CD14-positive monocyte (primary cell): Measurements from ENCODE around the gene MTA1. TPM values are rescaled to one million over a fixed set of nuclear protein-coding genes. Genes with fewer than 3 reads are reported as not detected.

Experiments used
- DNase-seq, 3 donors: peaks; one replicate each; pipeline ENCODE4 v3.0.0-alpha.2; 2011 to 2022
- H2AFZ ChIP-seq: 2 replicates; pipeline ENCODE4 v1.6.0; 2012; ENCODE audit warnings: mild to moderate bottlenecking, low read depth, low read length, inconsistent platforms; ENCODE audit not compliant: insufficient read depth, poor library complexity, severe bottlenecking
- H3K27ac ChIP-seq, 2 donors: 1 replicate in 1 of 2; 2 replicates in 1 of 2; pipeline ENCODE4 v1.5.1; 2012 to 2013; ENCODE audit warnings: low read length in 2 of 2, control low read depth in 1 of 2, inconsistent platforms in 1 of 2, low read depth in 1 of 2, mild to moderate bottlenecking in 1 of 2
- H3K27me3 ChIP-seq, 2 donors: one replicate each; pipeline versions ENCODE4 v1.6.0 to v1.6.1; 2011 to 2013; ENCODE audit warnings: low read length in 2 of 2; ENCODE audit not compliant: control insufficient read depth in 2 of 2, insufficient read depth in 2 of 2
- H3K36me3 ChIP-seq, 2 donors: replicated peaks in 1 of 2; 1 replicate in 1 of 2; 2 replicates in 1 of 2; pipeline versions ENCODE4 v1.5.1 to v1.6.1; 2012 to 2013; ENCODE audit warnings: low read length in 2 of 2, control low read depth in 1 of 2, inconsistent platforms in 1 of 2, mild to moderate bottlenecking in 1 of 2; ENCODE audit not compliant: insufficient read depth in 2 of 2, control insufficient read depth in 1 of 2
- H3K4me1 ChIP-seq, 2 donors: 1 replicate in 1 of 2; 2 replicates in 1 of 2; pipeline versions ENCODE4 v1.5.1 to v1.6.1; 2012 to 2013; ENCODE audit warnings: low read length in 2 of 2, control low read depth in 1 of 2, inconsistent platforms in 1 of 2, mild to moderate bottlenecking in 1 of 2, moderate library complexity in 1 of 2; ENCODE audit not compliant: insufficient read depth in 2 of 2, control insufficient read depth in 1 of 2
- H3K4me2 ChIP-seq: replicated peaks from 2 replicates; pipeline ENCODE3; 2012; ENCODE audit warnings: low read length, moderate library complexity, mild to moderate bottlenecking; ENCODE audit not compliant: poor library complexity, severe bottlenecking; ENCODE audit errors: extremely low read depth
- H3K4me3 ChIP-seq, 3 experiments: fragments of 200-600 bp in 1 of 3; sonication (generic) in 1 of 3; replicated peaks in 1 of 3; 1 replicate in 2 of 3; 2 replicates in 1 of 3; pipeline ENCODE4 v1.5.1; 2011 to 2013; ENCODE audit warnings: low read length in 3 of 3, mild to moderate bottlenecking in 3 of 3, control low read depth in 2 of 3, low read depth in 2 of 3, inconsistent platforms in 1 of 3, moderate library complexity in 1 of 3
- H3K79me2 ChIP-seq: 2 replicates; pipeline ENCODE4 v1.6.0; 2012; ENCODE audit warnings: mild to moderate bottlenecking, control low read depth, inconsistent platforms, low read length, moderate library complexity; ENCODE audit not compliant: insufficient read depth
- H3K9ac ChIP-seq: 2 replicates; pipeline ENCODE4 v1.6.0; 2017; ENCODE audit warnings: low read length, mild to moderate bottlenecking; ENCODE audit not compliant: insufficient read depth, poor library complexity, severe bottlenecking
- H3K9me3 ChIP-seq, 2 donors: replicated peaks in 1 of 2; 1 replicate in 1 of 2; 2 replicates in 1 of 2; pipeline versions ENCODE4 v1.5.1 to v1.6.1; 2012 to 2013; ENCODE audit warnings: low read length in 2 of 2, control low read depth in 1 of 2; ENCODE audit not compliant: control insufficient read depth in 1 of 2, insufficient read depth in 1 of 2
- H4K20me1 ChIP-seq: 2 replicates; pipeline ENCODE4 v1.6.0; 2012; ENCODE audit warnings: mild to moderate bottlenecking, low read length, control low read depth, moderate library complexity; ENCODE audit not compliant: insufficient read depth
- H3K27ac Mint-ChIP-seq, 7 donors: one replicate each; pipeline ENCODE4 v1.8.0; 2020; ENCODE audit warnings: mild to moderate bottlenecking in 7 of 7, mixed read lengths in 7 of 7, moderate library complexity in 6 of 7, inconsistent platforms in 2 of 7
- H3K27me3 Mint-ChIP-seq, 3 donors: one replicate each; pipeline ENCODE4 v1.8.0; 2021 to 2022; ENCODE audit warnings: low read depth in 3 of 3, mild to moderate bottlenecking in 3 of 3, mixed read lengths in 3 of 3, moderate library complexity in 3 of 3, inconsistent platforms in 1 of 3
- H3K36me3 Mint-ChIP-seq, 2 donors: one replicate each; pipeline ENCODE4 v1.8.0; 2020; ENCODE audit warnings: mixed read lengths in 2 of 2, inconsistent platforms in 1 of 2, mild to moderate bottlenecking in 1 of 2
- H3K4me1 Mint-ChIP-seq: one replicate; pipeline ENCODE4 v1.8.0; 2020; ENCODE audit warnings: mild to moderate bottlenecking, mixed read lengths
- H3K4me3 Mint-ChIP-seq, 2 donors: one replicate each; pipeline ENCODE4 v1.8.0; 2020; ENCODE audit warnings: mild to moderate bottlenecking in 2 of 2, mixed read lengths in 2 of 2, moderate library complexity in 1 of 2
- H3K9me3 Mint-ChIP-seq, 7 donors: one replicate each; pipeline ENCODE4 v1.8.0; 2020 to 2022; ENCODE audit warnings: mixed read lengths in 7 of 7, mild to moderate bottlenecking in 6 of 7, moderate library complexity in 6 of 7, inconsistent platforms in 2 of 7
- CTCF ChIP-seq: fragments of 200-600 bp; IDR thresholded peaks from one replicate; pipeline ENCODE4 v1.8.0; 2022; ENCODE audit warnings: antibody characterized with exemption, mild to moderate bottlenecking
- WGBS: methylation state at CpG from one replicate; pipeline ENCODE4 v1.1.5; 2013; ENCODE audit warnings: missing lambda C conversion rate; ENCODE audit not compliant: insufficient coverage; 5-methylcytosine and 5-hydroxymethylcytosine counted together
- intact Hi-C, 2 donors: fragments of 100-400 bp; cut with micrococcal nuclease; formaldehyde crosslinking; loops; one replicate each; pipeline versions ENCODE4 v1.15.0 to v1.15.1; 2023
- polyA plus RNA-seq, 3 donors: library from polyadenylated mRNA; depleted of rRNA in 1 of 3; unstranded in 2 of 3; stranded (reverse) in 1 of 3; fragments of 300-500 nt in 2 of 3; fragments of >200 nt in 1 of 3; fragmentation: Illumina TruSeq in 2 of 3; gene quantifications; 1 replicate in 2 of 3; 2 replicates in 1 of 3; pipeline ENCODE4 v1.2.3, GENCODE V29; 2012 to 2021

MTA1 gene
- polyA plus RNA-seq, 3 donors: 0.91 to 102 (median 2.0) TPM

GRCh38 chr14:105390849-105391500, 28.7 kb upstream of the MTA1 start:
- Mint-ChIP-seq H3K4me3 (no peak overlapping the region), H3K27ac (peak overlapping the region; percentile 35 to 96 (median 92))

GRCh38 chr14:105391541-105391940, 28.1 kb upstream of the MTA1 start:
- Histone ChIP-seq H3K4me3 (no peak overlapping the region), H3K79me2 (no peaks in the 10 kb centered on the region), H3K36me3 (no peaks in the 10 kb centered on the region), H3K4me2 (no peak overlapping the region), H2AFZ (no peak overlapping the region), H3K27me3 (no peaks in the 10 kb centered on the region), H3K4me1 (peaks cover 93 to 100% of the 10 kb centered on the region in 2 donors), H3K27ac (peak overlapping the region in 1 of 2 donors; percentile 82), H3K9ac (no peak overlapping the region), H3K9me3 (no peaks in the 10 kb centered on the region), H4K20me1 (no peaks in the 10 kb centered on the region)
- Mint-ChIP-seq H3K27ac (peak overlapping the region in 4 of 7 donors; percentile 15 to 76 (median 65)), H3K9me3 (no peaks in the 10 kb centered on the region), H3K27me3 (no peaks in the 10 kb centered on the region), H3K4me3 (no peak overlapping the region), H3K36me3 (peaks cover 0 to 22% of the 10 kb centered on the region in 2 donors), H3K4me1 (peaks cover 72% of the 10 kb centered on the region)
- intact Hi-C loops: loop anchor here in 1 of 2 donors (2.0 kb wide), 1 partner anchor 13 kb away; no protein-coding TSS in a partner anchor
- no peak for TF ChIP-seq CTCF
- no peak for DNase-seq
- WGBS: 98% methylated on average over 21 of the region's 23 CpGs

More at GRCh38 chr14:105390849-105391500, 28.7 kb upstream of the MTA1 start:
- no peaks in the 10 kb centered on the region for H3K9me3 ChIP-seq
- peak overlapping the region; percentile 56 for H3K9ac ChIP-seq
- H3K27me3 ChIP-seq: no peaks in the 10 kb centered on the region
- H3K36me3 ChIP-seq: no peaks in the 10 kb centered on the region
- peak overlapping the region; percentile 82 to 87 for H3K27ac ChIP-seq
- H3K27me3 Mint-ChIP-seq: no peaks in the 10 kb centered on the region
- no peak for TF ChIP-seq CTCF
- no peaks in the 10 kb centered on the region for H3K79me2 ChIP-seq
- intact Hi-C loops: loop anchor here in 1 of 2 donors (2.0 kb wide), 1 partner anchor 14 kb away; no protein-coding TSS in a partner anchor
- H3K9me3 Mint-ChIP-seq: no peaks in the 10 kb centered on the region
- no peaks in the 10 kb centered on the region for H4K20me1 ChIP-seq
- H3K4me3 ChIP-seq: peak overlapping the region in 1 of 3 experiments; percentile 49
- H2AFZ ChIP-seq: no peak overlapping the region
- H3K4me1 Mint-ChIP-seq: peaks cover 70% of the 10 kb centered on the region
- H3K36me3 Mint-ChIP-seq: peaks cover 0 to 22% of the 10 kb centered on the region in 2 donors
- DNase-seq: no peak
- H3K4me1 ChIP-seq: peaks cover 89 to 100% of the 10 kb centered on the region in 2 donors
- 94% methylated on average over 15 of the region's 24 CpGs for WGBS
- H3K4me2 ChIP-seq: peak overlapping the region; percentile 64
